HepG2 (cell line): Measurements from ENCODE around the gene GALNT18. TPM values are rescaled to one million over a fixed set of nuclear protein-coding genes. Genes with fewer than 3 reads are reported as not detected.

ENCODE experiments used
- ATAC-seq: fragments of 200-7000 bp; cut with Tn5 transposase; 3 replicates; pipeline ENCODE4 v1.9.1; 2020; ENCODE audit warnings: mild to moderate bottlenecking, moderate library complexity
- BruUV-seq: library from RNA; stranded (reverse); fragments of 400-500 nt; replicated peaks from 2 replicates; lab custom pipeline; 2021; lab: Mats Ljungman, UMichigan
- CTCF ChIA-PET: fragments of 300-600 bp; formaldehyde crosslinking; extraction: SDS; loops from one replicate; lab custom pipeline; 2021; ENCODE audit warnings: low total read pairs, inconsistent platforms, low intra/inter-chr PET ratio; lab: Yijun Ruan, JAX
- POLR2A ChIA-PET: fragments of 350-600 bp; sonication (Branson Sonifier 250); formaldehyde crosslinking; loops from one replicate; lab custom pipeline; 2020; ENCODE audit warnings: antibody characterized with exemption, inconsistent platforms; lab: Yijun Ruan, JAX
- DNase-seq: peaks from one replicate; pipeline ENCODE4 v3.0.0-alpha.2; 2015; ENCODE audit warnings: low spot score
- FAIRE-seq: peaks from 3 replicates; lab custom pipeline; 2011; peaks lifted over from hg19 to GRCh38; lab: Jason Lieb, UNC
- H2AFZ ChIP-seq: one replicate; pipeline ENCODE4 v1.6.1; 2011; ENCODE audit warnings: low read length, inconsistent platforms
- H3K27ac ChIP-seq: fragments of 300-600 bp; 3 replicates; pipeline ENCODE4 v1.8.0; 2011; ENCODE audit warnings: mixed run types, mild to moderate bottlenecking, mixed read lengths, low read length, inconsistent platforms; ENCODE audit not compliant: insufficient read depth; ENCODE audit errors: extremely low read length
- H3K27me3 ChIP-seq, 2 experiments: fragments of 200-600 bp in 1 of 2; 2 replicates in 1 of 2; 3 replicates in 1 of 2; pipeline versions ENCODE4 v1.6.0 to v1.8.0; 2011; ENCODE audit warnings: low read length in 2 of 2, mild to moderate bottlenecking in 2 of 2, moderate library complexity in 2 of 2, inconsistent platforms in 1 of 2; ENCODE audit not compliant: insufficient read depth in 2 of 2, control insufficient read depth in 1 of 2
- H3K36me3 ChIP-seq, 2 experiments: fragments of 200-600 bp in 1 of 2; replicated peaks in 1 of 2; 2 replicates in 1 of 2; 3 replicates in 1 of 2; pipeline versions ENCODE4 v1.5.1 to v1.8.0; 2011; ENCODE audit warnings: low read length in 2 of 2, inconsistent platforms in 1 of 2; ENCODE audit not compliant: insufficient read depth in 2 of 2, control insufficient read depth in 1 of 2
- H3K4me1 ChIP-seq: 2 replicates; pipeline ENCODE4 v1.5.1; 2012; ENCODE audit warnings: low read length, inconsistent platforms; ENCODE audit not compliant: insufficient read depth
- H3K4me2 ChIP-seq: 2 replicates; pipeline ENCODE4 v1.6.0; 2011; ENCODE audit warnings: low read depth, low read length, inconsistent platforms
- H3K4me3 ChIP-seq, 3 experiments: fragments of 200-600 bp in 1 of 3; sonication (generic), shearing (Covaris generic) in 1 of 3; replicated peaks in 1 of 3; 2 replicates each; pipeline ENCODE4 v1.5.1; 2011 to 2016; ENCODE audit warnings: low read length in 3 of 3, inconsistent platforms in 2 of 3, low read depth in 2 of 3, mild to moderate bottlenecking in 2 of 3, control low read depth in 1 of 3, mixed read lengths in 1 of 3; ENCODE audit not compliant: insufficient read depth in 1 of 3
- H3K79me2 ChIP-seq: one replicate; pipeline ENCODE4 v1.6.1; 2011; ENCODE audit warnings: low read length, inconsistent platforms; ENCODE audit not compliant: insufficient read depth
- H3K9ac ChIP-seq: 2 replicates; pipeline ENCODE4 v1.6.0; 2011; ENCODE audit warnings: mild to moderate bottlenecking, low read depth, low read length, inconsistent platforms; ENCODE audit not compliant: insufficient read depth
- H3K9me3 ChIP-seq: 2 replicates; pipeline ENCODE4 v1.5.1; 2012; ENCODE audit warnings: mild to moderate bottlenecking, low read length
- H4K20me1 ChIP-seq: 2 replicates; pipeline ENCODE4 v1.6.0; 2011; ENCODE audit warnings: inconsistent platforms, mild to moderate bottlenecking, low read length, moderate library complexity; ENCODE audit not compliant: insufficient read depth
- ARNT ChIP-seq: fragments of 450-650 bp; IDR thresholded peaks from 2 replicates; pipeline ENCODE4 v1.6.1; 2017
- ATF7-NPFF ChIP-seq: sonication (generic); formaldehyde crosslinking; IDR thresholded peaks from 2 replicates; pipeline ENCODE4 v1.8.1; 2023; ENCODE audit warnings: mild to moderate bottlenecking, low read depth, missing genetic modification reagents, moderate library complexity
- EP300 ChIP-seq, 3 experiments: sonication (generic) in 1 of 3; formaldehyde crosslinking in 1 of 3; IDR thresholded peaks; 2 replicates each; pipeline versions ENCODE4 v1.5.1 to v1.6.1; 2011 to 2020; ENCODE audit warnings: low read depth in 2 of 3, low read length in 2 of 3, borderline replicate concordance in 1 of 3, improper control_type of control experiment in 1 of 3, mild to moderate bottlenecking in 1 of 3, missing genetic modification reagents in 1 of 3, moderate library complexity in 1 of 3
- KDM2A ChIP-seq: sonication (generic); formaldehyde crosslinking; IDR thresholded peaks from 2 replicates; pipeline ENCODE4 v1.4.0; 2020; ENCODE audit warnings: low read depth, missing genetic modification reagents, borderline replicate concordance
- PRPF4 ChIP-seq: fragments of 200-400 bp; formaldehyde crosslinking; IDR thresholded peaks from 2 replicates; pipeline ENCODE4 v1.6.1; 2016; ENCODE audit warnings: low read length, low read depth; ENCODE audit not compliant: poor library complexity, severe bottlenecking
- SCMH1 ChIP-seq: sonication (generic); formaldehyde crosslinking; IDR thresholded peaks from 2 replicates; pipeline ENCODE4 v1.9.0; 2021; ENCODE audit warnings: missing genetic modification reagents, mild to moderate bottlenecking, borderline replicate concordance
- ZNF766 ChIP-seq: sonication (generic); formaldehyde crosslinking; IDR thresholded peaks from 2 replicates; pipeline ENCODE4 v1.5.0; 2020; ENCODE audit warnings: missing genetic modification reagents, borderline replicate concordance
- ZNF790 ChIP-seq: sonication (generic); formaldehyde crosslinking; IDR thresholded peaks from 2 replicates; pipeline ENCODE4 v1.8.0; 2022; ENCODE audit warnings: missing genetic modification reagents, mild to moderate bottlenecking, borderline replicate concordance
- WGBS: methylation state at CpG from one replicate; pipeline ENCODE4 v1.1.6; 2017; ENCODE audit warnings: low lambda C conversion rate; 5-methylcytosine and 5-hydroxymethylcytosine counted together
- in situ Hi-C: cut with HindIII; loops from 2 replicates; pipeline ENCODE4 v1.10.0; 2017; ENCODE audit warnings: low pct_unique_long_range_greater_than_20kb; ENCODE audit not compliant: extremely low pct_ligation_motif_present
- intact Hi-C: fragments of 100-400 bp; cut with micrococcal nuclease; formaldehyde crosslinking; loops from one replicate; pipeline ENCODE4 v1.10.0; 2022; ENCODE audit not compliant: unreplicated experiment
- polyA plus RNA-seq, 8 experiments: library from polyadenylated mRNA; depleted of rRNA in 3 of 8; stranded (reverse) in 7 of 8; unstranded in 1 of 8; fragments of >200 nt; fragmentation: Illumina TruSeq in 4 of 8; extraction: Trizol in 4 of 8; gene quantifications; 2 replicates each; pipeline versions ENCODE4 v1.2.1 to v1.2.3, GENCODE V29; 2011 to 2016; ENCODE audit warnings: low read depth in 4 of 8, missing spikeins in 1 of 8, mixed read lengths in 1 of 8; ENCODE audit not compliant: insufficient read depth in 1 of 8
- total RNA-seq, 5 experiments: library from RNA; depleted of rRNA; stranded (reverse); fragments of >200 nt; fragmentation: Illumina TruSeq; extraction: Trizol; gene quantifications; 2 replicates each; pipeline ENCODE4 v1.2.3, GENCODE V29; 2016; ENCODE audit warnings: low read depth in 1 of 5
- TF ChIP-seq, protein P1 (sequence below): sonication (generic); formaldehyde crosslinking; IDR thresholded peaks from 2 replicates; pipeline ENCODE4 v1.5.0; 2020; ENCODE audit warnings: missing genetic modification reagents
- TF ChIP-seq, protein P2 (sequence below): sonication (generic); formaldehyde crosslinking; IDR thresholded peaks from 2 replicates; pipeline ENCODE4 v1.4.0; 2020; ENCODE audit warnings: missing genetic modification reagents
- TF ChIP-seq, protein P3 (sequence below): sonication (generic); formaldehyde crosslinking; IDR thresholded peaks from 2 replicates; pipeline ENCODE4 v1.5.1; 2020; ENCODE audit warnings: missing genetic modification reagents, mild to moderate bottlenecking, borderline replicate concordance
- TF ChIP-seq, protein P4 (sequence below): sonication (generic); formaldehyde crosslinking; IDR thresholded peaks from 2 replicates; pipeline ENCODE4 v1.4.0; 2020; ENCODE audit warnings: low read depth, mild to moderate bottlenecking, missing genetic modification reagents

Gene GALNT18
- total and polyA plus RNA-seq, 2 of the 13 experiments (the other 11 are each of a cell fraction or from before 2014, with no cell fraction given) = 0.11 TPM; not detected in 1

DNA sequence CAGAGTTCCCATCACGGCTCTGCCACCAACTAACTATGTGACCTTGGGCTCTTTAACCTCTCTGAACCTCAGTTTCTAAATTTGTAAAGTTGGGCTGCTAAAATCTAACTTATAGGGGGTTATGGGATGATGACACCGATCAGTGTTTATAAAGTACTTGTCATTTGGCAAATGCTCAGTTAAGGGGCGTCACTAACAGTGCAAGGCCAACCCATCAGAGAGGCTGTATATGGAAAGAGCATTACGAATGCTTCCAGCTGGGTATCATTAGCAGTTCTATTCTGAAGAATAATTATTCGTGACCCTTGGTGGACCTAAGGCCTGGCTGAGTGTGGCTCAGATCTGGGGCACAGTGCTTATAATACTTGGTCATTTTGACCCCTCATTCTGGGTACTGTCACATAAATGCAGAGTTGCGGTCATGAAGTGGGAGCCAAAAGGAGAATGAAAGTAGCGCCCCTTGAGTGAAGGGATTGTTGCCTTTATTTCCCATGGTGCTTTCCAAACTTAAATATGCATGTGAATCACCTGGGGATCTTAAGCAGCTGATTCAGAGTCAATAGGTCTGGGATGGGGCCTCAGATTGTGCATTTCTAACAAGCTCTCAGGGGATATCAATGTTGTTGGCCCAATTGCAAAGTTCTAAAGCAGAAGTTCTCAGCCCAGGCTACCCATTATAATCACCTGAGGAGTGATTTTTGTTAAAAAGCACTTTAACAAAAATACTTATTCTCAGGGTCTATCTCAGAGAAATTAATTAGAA is 384.6 kb downstream of the GALNT18 start:
- FAIRE-seq = no peak
- 22% methylated on average over 7 of the region's 7 CpGs for WGBS

More for the DNA sequence above, 384.6 kb downstream of the GALNT18 start:
- no peaks in the 10 kb centered on the region for H4K20me1 ChIP-seq
- TF ChIP-seq PRPF4 (no peak), EP300 (IDR thresholded peaks at IDR 0.05; ENCODE audit: low read depth in 2 of 2, low read length in 2 of 2) (no peak), EP300 (CRISPR knock-in tag; IDR thresholded peaks at IDR 0.05; ENCODE audit: borderline replicate concordance) (no peak), ARNT (no peak), ZNF790 (CRISPR knock-in tag) (no peak), ZNF766 (CRISPR knock-in tag) (no peak), SCMH1 (CRISPR knock-in tag) (no peak), ATF7-NPFF (CRISPR knock-in tag) (no peak), KDM2A (CRISPR knock-in tag) (no peak)
- TF ChIP-seq, protein P1, sequence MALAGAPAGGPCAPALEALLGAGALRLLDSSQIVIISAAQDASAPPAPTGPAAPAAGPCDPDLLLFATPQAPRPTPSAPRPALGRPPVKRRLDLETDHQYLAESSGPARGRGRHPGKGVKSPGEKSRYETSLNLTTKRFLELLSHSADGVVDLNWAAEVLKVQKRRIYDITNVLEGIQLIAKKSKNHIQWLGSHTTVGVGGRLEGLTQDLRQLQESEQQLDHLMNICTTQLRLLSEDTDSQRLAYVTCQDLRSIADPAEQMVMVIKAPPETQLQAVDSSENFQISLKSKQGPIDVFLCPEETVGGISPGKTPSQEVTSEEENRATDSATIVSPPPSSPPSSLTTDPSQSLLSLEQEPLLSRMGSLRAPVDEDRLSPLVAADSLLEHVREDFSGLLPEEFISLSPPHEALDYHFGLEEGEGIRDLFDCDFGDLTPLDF (CRISPR knock-in tag) = no peak
- TF ChIP-seq, protein P2, sequence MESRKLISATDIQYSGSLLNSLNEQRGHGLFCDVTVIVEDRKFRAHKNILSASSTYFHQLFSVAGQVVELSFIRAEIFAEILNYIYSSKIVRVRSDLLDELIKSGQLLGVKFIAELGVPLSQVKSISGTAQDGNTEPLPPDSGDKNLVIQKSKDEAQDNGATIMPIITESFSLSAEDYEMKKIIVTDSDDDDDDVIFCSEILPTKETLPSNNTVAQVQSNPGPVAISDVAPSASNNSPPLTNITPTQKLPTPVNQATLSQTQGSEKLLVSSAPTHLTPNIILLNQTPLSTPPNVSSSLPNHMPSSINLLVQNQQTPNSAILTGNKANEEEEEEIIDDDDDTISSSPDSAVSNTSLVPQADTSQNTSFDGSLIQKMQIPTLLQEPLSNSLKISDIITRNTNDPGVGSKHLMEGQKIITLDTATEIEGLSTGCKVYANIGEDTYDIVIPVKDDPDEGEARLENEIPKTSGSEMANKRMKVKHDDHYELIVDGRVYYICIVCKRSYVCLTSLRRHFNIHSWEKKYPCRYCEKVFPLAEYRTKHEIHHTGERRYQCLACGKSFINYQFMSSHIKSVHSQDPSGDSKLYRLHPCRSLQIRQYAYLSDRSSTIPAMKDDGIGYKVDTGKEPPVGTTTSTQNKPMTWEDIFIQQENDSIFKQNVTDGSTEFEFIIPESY = no peak
- TF ChIP-seq, protein P3, sequence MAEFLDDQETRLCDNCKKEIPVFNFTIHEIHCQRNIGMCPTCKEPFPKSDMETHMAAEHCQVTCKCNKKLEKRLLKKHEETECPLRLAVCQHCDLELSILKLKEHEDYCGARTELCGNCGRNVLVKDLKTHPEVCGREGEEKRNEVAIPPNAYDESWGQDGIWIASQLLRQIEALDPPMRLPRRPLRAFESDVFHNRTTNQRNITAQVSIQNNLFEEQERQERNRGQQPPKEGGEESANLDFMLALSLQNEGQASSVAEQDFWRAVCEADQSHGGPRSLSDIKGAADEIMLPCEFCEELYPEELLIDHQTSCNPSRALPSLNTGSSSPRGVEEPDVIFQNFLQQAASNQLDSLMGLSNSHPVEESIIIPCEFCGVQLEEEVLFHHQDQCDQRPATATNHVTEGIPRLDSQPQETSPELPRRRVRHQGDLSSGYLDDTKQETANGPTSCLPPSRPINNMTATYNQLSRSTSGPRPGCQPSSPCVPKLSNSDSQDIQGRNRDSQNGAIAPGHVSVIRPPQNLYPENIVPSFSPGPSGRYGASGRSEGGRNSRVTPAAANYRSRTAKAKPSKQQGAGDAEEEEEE (CRISPR knock-in tag) = no peak
- TF ChIP-seq, protein P4, sequence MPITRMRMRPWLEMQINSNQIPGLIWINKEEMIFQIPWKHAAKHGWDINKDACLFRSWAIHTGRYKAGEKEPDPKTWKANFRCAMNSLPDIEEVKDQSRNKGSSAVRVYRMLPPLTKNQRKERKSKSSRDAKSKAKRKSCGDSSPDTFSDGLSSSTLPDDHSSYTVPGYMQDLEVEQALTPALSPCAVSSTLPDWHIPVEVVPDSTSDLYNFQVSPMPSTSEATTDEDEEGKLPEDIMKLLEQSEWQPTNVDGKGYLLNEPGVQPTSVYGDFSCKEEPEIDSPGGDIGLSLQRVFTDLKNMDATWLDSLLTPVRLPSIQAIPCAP = no peak
- H2AFZ ChIP-seq = no peak overlapping the region
- intact Hi-C loops = no loop called here
- DNase-seq = no peak
- H3K9ac ChIP-seq = no peak overlapping the region
- no peak overlapping the region for H3K4me3 ChIP-seq
- H3K4me1 ChIP-seq = no peaks in the 10 kb centered on the region
- ATAC-seq = no peak
- no peaks in the 10 kb centered on the region for H3K36me3 ChIP-seq
- no peaks in the 10 kb centered on the region for H3K9me3 ChIP-seq
- H3K27ac ChIP-seq = no peak overlapping the region
- in situ Hi-C loops = no loop called here
- no peaks in the 10 kb centered on the region; a peak in 1 of 5 replicates for H3K27me3 ChIP-seq
- H3K79me2 ChIP-seq = no peaks in the 10 kb centered on the region
- CTCF ChIA-PET = no interaction called here
- POLR2A ChIA-PET = no interaction called here
- no TSS peak for BruUV-seq
- no peak overlapping the region for H3K4me2 ChIP-seq
